ENCODE measurements around the gene RB1. TPM values are rescaled to one million over a fixed set of nuclear protein-coding genes. Genes with fewer than 3 reads are reported as not detected.

RB1 gene
- total and polyA plus RNA-seq, 2 donors (not counting 3 experiments of a cell fraction or from before 2014, with no cell fraction given) = 8.0 to 41.2 TPM

DNA sequence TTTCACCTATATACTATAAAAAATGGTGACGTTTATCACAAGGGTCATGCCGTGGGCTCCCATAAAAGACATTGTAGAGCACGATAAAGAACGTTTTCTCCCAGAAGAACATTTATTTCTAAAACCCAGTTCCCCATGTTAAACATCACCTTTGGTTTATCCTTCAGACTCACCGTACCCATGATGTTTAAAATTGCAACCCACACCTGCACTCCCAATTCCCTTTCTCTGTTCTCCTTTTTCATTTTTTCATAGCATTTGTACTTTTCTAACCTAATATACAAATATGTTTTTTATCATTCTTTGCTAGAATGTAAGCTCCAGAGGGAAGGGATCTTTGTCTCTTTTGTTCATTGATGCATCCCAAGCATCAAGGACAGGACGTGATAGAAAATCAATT, 227.3 kb downstream of the RB1 start:
- peaks cover 2% of the 10 kb centered on the region for H3K79me2 ChIP-seq (ENCODE audit: control insufficient read depth, insufficient read depth, low read length)
- H3K4me2 ChIP-seq (ENCODE audit: insufficient read depth, low read length) = no peak overlapping the region
- no peaks in the 10 kb centered on the region for H4K20me1 ChIP-seq (replicated peaks; ENCODE audit: control insufficient read depth, extremely low read depth, insufficient read depth, low read length)
- ChIA-PET CTCF (interaction anchor here (1.2 to 4.3 kb wide), 3 partner anchors 129 to 238 kb away, joined by 3 to 30 read pairs (median 11); no protein-coding TSS in a partner anchor), POLR2A (no interaction called here)
- no peaks in the 10 kb centered on the region for H3K36me3 ChIP-seq (ENCODE audit: control insufficient read depth in 2 of 2, extremely low read depth in 1 of 2, insufficient read depth in 2 of 2, low read length in 2 of 2)
- no peaks in the 10 kb centered on the region for H3K27me3 ChIP-seq (ENCODE audit: control insufficient read depth in 2 of 2, insufficient read depth in 2 of 2, low read length in 2 of 2)
- TF ChIP-seq POLR2A (IDR thresholded peaks at IDR 0.05; ENCODE audit: low read depth, low read length) (no peak), POLR2AphosphoS5 (IDR thresholded peaks at IDR 0.05; ENCODE audit: insufficient read depth, low read depth, low read length) (no peak)
- H2AFZ ChIP-seq (ENCODE audit: low read depth, low read length) = no peak overlapping the region
- H3K27ac ChIP-seq (ENCODE audit: insufficient read depth, low read depth, low read length) = no peak overlapping the region
- H3K4me3 ChIP-seq (replicated peaks in 1 of 3; ENCODE audit: insufficient read depth in 1 of 3, low read depth in 1 of 3, low read length in 3 of 3) = no peak overlapping the region
- peaks cover 10% of the 10 kb centered on the region for H3K4me1 ChIP-seq (ENCODE audit: control insufficient read depth, extremely low read depth, insufficient read depth, low read length)
- no TSS peak for BruUV-seq (replicated peaks)
- intact Hi-C loops (cut with micrococcal nuclease) (no loop called here), dilution Hi-C loops (cut with MboI; ENCODE audit: extremely low pct_ligation_motif_present, low sequenced_read_pairs) (no loop called here)
- FAIRE-seq (no peak), DNase-seq (ENCODE audit: low read depth, low spot score) (no peak)
- H3K9me3 ChIP-seq (replicated peaks; ENCODE audit: control insufficient read depth, insufficient read depth, low read length) = no peaks in the 10 kb centered on the region
- no peak overlapping the region for H3K9ac ChIP-seq (replicated peaks; ENCODE audit: extremely low read depth, insufficient read depth, low read length)
- H3K9me1 ChIP-seq (replicated peaks; ENCODE audit: control insufficient read depth, extremely low read depth, insufficient read depth, low read length) = no peaks in the 10 kb centered on the region

Small RNA genes within 50 kb of the gene (small RNA-seq; reads per million reads assigned to genes)
- gene RF00017 (ENCODE audit: insufficient read depth, insufficient read length, low read depth, low replicate concordance) = not detected

Other genes with a start within 250 kb of the RB1 start
- 40.1 and 43.3 TPM in 2 replicates for gene MED4, start 208.6 kb upstream of the RB1 start, total RNA-seq
- gene MED4, start 208.6 kb upstream of the RB1 start, polyA plus RNA-seq = 20.4 and 21.9 TPM in 2 replicates
- 245 and 271 TPM in 2 replicates for gene ITM2B, start 70.5 kb upstream of the RB1 start, total RNA-seq
- 150 and 163 TPM in 2 replicates for gene ITM2B, start 70.5 kb upstream of the RB1 start, polyA plus RNA-seq
- gene LPAR6, start 109.4 kb downstream of the RB1 start, total RNA-seq = 22.3 and 22.9 TPM in 2 replicates
- gene LPAR6, start 109.4 kb downstream of the RB1 start, polyA plus RNA-seq = 12.0 and 14.5 TPM in 2 replicates
- 9.9 and 12.6 TPM in 2 replicates for gene RCBTB2, start 229.3 kb downstream of the RB1 start, total RNA-seq
- gene RCBTB2, start 229.3 kb downstream of the RB1 start, polyA plus RNA-seq = 8.6 and 10.7 TPM in 2 replicates

Measured in endothelial cell of umbilical vein (primary cell).